H9 (cell line): ENCODE data around the gene MORC1. TPM values are rescaled to one million over a fixed set of nuclear protein-coding genes. Genes with fewer than 3 reads are reported as not detected.

Source experiments
- DNase-seq: peaks from one replicate; pipeline ENCODE4 v3.0.0-alpha.2; 2017
- H2AFZ ChIP-seq: one replicate; pipeline ENCODE4 v1.6.1; 2013; ENCODE audit warnings: mild to moderate bottlenecking, low read length, control low read depth, moderate library complexity
- H2AK5ac ChIP-seq: 2 replicates; pipeline ENCODE4 v1.6.1; 2013; ENCODE audit warnings: low read length, control low read depth, mixed read lengths; ENCODE audit not compliant: insufficient read length
- H2BK120ac ChIP-seq: one replicate; pipeline ENCODE4 v1.6.1; 2013; ENCODE audit warnings: low read depth, mild to moderate bottlenecking, low read length, control low read depth, inconsistent platforms; ENCODE audit not compliant: poor library complexity, severe bottlenecking
- H2BK12ac ChIP-seq: 2 replicates; pipeline ENCODE4 v1.6.1; 2013; ENCODE audit warnings: low read length, control low read depth, mixed read lengths, low read depth; ENCODE audit not compliant: insufficient read length
- H2BK15ac ChIP-seq: 2 replicates; pipeline ENCODE4 v1.6.1; 2013; ENCODE audit warnings: low read depth, low read length, control low read depth
- H2BK20ac ChIP-seq: one replicate; pipeline ENCODE4 v1.6.1; 2013; ENCODE audit warnings: low read depth, mild to moderate bottlenecking, low read length, control low read depth, inconsistent platforms; ENCODE audit not compliant: poor library complexity, severe bottlenecking
- H2BK5ac ChIP-seq: 2 replicates; pipeline ENCODE4 v1.6.1; 2013; ENCODE audit warnings: low read length, control low read depth, mixed read lengths; ENCODE audit not compliant: insufficient read length
- H3K14ac ChIP-seq: 2 replicates; pipeline ENCODE4 v1.6.1; 2013; ENCODE audit warnings: low read length, control low read depth; ENCODE audit not compliant: insufficient read depth
- H3K18ac ChIP-seq: 2 replicates; pipeline ENCODE4 v1.6.1; 2013; ENCODE audit warnings: low read depth, mild to moderate bottlenecking, mixed read lengths, low read length, control low read depth; ENCODE audit not compliant: insufficient read length
- H3K23ac ChIP-seq: 2 replicates; pipeline ENCODE4 v1.6.1; 2013; ENCODE audit warnings: low read length, control low read depth, mixed read lengths, low read depth; ENCODE audit not compliant: insufficient read length
- H3K23me2 ChIP-seq: 2 replicates; pipeline ENCODE4 v1.6.1; 2013; ENCODE audit warnings: low read depth, mild to moderate bottlenecking, mixed read lengths, low read length, control low read depth; ENCODE audit not compliant: insufficient read length, poor library complexity, severe bottlenecking
- H3K27ac ChIP-seq: 2 replicates; pipeline ENCODE4 v1.5.1; 2013; ENCODE audit warnings: low read length, control low read depth, mixed read lengths, low read depth; ENCODE audit not compliant: insufficient read length
- H3K27me3 ChIP-seq: 2 replicates; pipeline ENCODE4 v1.6.1; 2013; ENCODE audit warnings: low read length, control low read depth, inconsistent platforms; ENCODE audit not compliant: insufficient read depth
- H3K4ac ChIP-seq: 2 replicates; pipeline ENCODE4 v1.6.1; 2013; ENCODE audit warnings: low read depth, mild to moderate bottlenecking, control low read depth, inconsistent platforms, low read length, moderate library complexity
- H3K4me1 ChIP-seq: 2 replicates; pipeline ENCODE4 v1.6.1; 2013; ENCODE audit warnings: low read length, control low read depth, inconsistent platforms; ENCODE audit not compliant: insufficient read depth
- H3K4me2 ChIP-seq: 2 replicates; pipeline ENCODE4 v1.6.1; 2013; ENCODE audit warnings: low read length, control low read depth, mixed read lengths; ENCODE audit not compliant: insufficient read length, insufficient read depth
- H3K56ac ChIP-seq: 2 replicates; pipeline ENCODE4 v1.6.1; 2013; ENCODE audit warnings: low read depth, mild to moderate bottlenecking, mixed read lengths, low read length, control low read depth; ENCODE audit not compliant: insufficient read length
- H3K79me1 ChIP-seq: 2 replicates; pipeline ENCODE4 v1.6.1; 2013; ENCODE audit warnings: low read depth, mild to moderate bottlenecking, moderate library complexity, low read length, control low read depth, inconsistent platforms; ENCODE audit not compliant: insufficient read depth, poor library complexity, severe bottlenecking
- H3K79me2 ChIP-seq: 2 replicates; pipeline ENCODE4 v1.6.1; 2013; ENCODE audit warnings: low read length, control low read depth, inconsistent platforms; ENCODE audit not compliant: insufficient read depth
- H3K9ac ChIP-seq: 2 replicates; pipeline ENCODE4 v1.6.1; 2013; ENCODE audit warnings: low read length, control low read depth, mixed read lengths; ENCODE audit not compliant: insufficient read length; ENCODE audit errors: extremely low read depth
- H3K9me3 ChIP-seq: one replicate; pipeline ENCODE4 v1.6.1; 2013; ENCODE audit warnings: low read depth, low read length, inconsistent platforms; ENCODE audit not compliant: control insufficient read depth
- H3T11ph ChIP-seq: one replicate; pipeline ENCODE4 v1.6.1; 2013; ENCODE audit warnings: mild to moderate bottlenecking, low read length, control low read depth, inconsistent platforms
- H4K20me1 ChIP-seq: one replicate; pipeline ENCODE4 v1.6.1; 2013; ENCODE audit not compliant: control insufficient read depth, insufficient read length, insufficient read depth
- H4K5ac ChIP-seq: 2 replicates; pipeline ENCODE4 v1.6.1; 2013; ENCODE audit warnings: low read depth, mild to moderate bottlenecking, mixed read lengths, low read length, control low read depth; ENCODE audit not compliant: insufficient read length
- H4K8ac ChIP-seq: replicated peaks from 2 replicates; pipeline ENCODE4 v1.6.1; 2013; ENCODE audit warnings: low read length, control low read depth, mixed read lengths, low read depth; ENCODE audit not compliant: insufficient read length
- H4K91ac ChIP-seq: 2 replicates; pipeline ENCODE4 v1.6.1; 2013; ENCODE audit warnings: low read depth, mild to moderate bottlenecking, moderate library complexity, mixed read lengths, low read length, control low read depth; ENCODE audit not compliant: insufficient read length
- H3K27ac Mint-ChIP-seq, 3 experiments: 2 replicates in 2 of 3; 3 replicates in 1 of 3; pipeline ENCODE4 v1.8.0; 2020 to 2021; ENCODE audit warnings: mixed read lengths in 3 of 3, mild to moderate bottlenecking in 1 of 3, moderate library complexity in 1 of 3
- H3K27me3 Mint-ChIP-seq: 2 replicates; pipeline ENCODE4 v1.8.0; 2021; ENCODE audit warnings: low read depth, mild to moderate bottlenecking, moderate library complexity, mixed read lengths
- H3K36me3 Mint-ChIP-seq, 3 experiments: 2 replicates in 2 of 3; 3 replicates in 1 of 3; pipeline ENCODE4 v1.8.0; 2020 to 2021; ENCODE audit warnings: low read depth in 3 of 3, mixed read lengths in 3 of 3; ENCODE audit not compliant: insufficient read depth in 1 of 3
- H3K4me1 Mint-ChIP-seq, 2 experiments: 2 replicates each; pipeline ENCODE4 v1.8.0; 2020; ENCODE audit warnings: mixed read lengths in 2 of 2
- H3K4me3 Mint-ChIP-seq, 2 experiments: 2 replicates in 1 of 2; 3 replicates in 1 of 2; pipeline ENCODE4 v1.8.0; 2020 to 2021; ENCODE audit warnings: mild to moderate bottlenecking in 2 of 2, mixed read lengths in 2 of 2, moderate library complexity in 1 of 2
- H3K9me3 Mint-ChIP-seq, 2 experiments: 2 replicates in 1 of 2; 3 replicates in 1 of 2; pipeline ENCODE4 v1.8.0; 2020; ENCODE audit warnings: mild to moderate bottlenecking in 2 of 2, mixed read lengths in 2 of 2, moderate library complexity in 1 of 2
- CTCF ChIP-seq: fragments of 200-600 bp; sonication (generic); conservative IDR thresholded peaks from 3 replicates; pipeline ENCODE4 v1.8.0; 2021; ENCODE audit warnings: antibody characterized with exemption, mild to moderate bottlenecking
- WGBS: extraction: QIAGEN DNeasy Blood & Tissue Kit; methylation state at CpG from one replicate; pipeline ENCODE4 v1.1.7; 2013; ENCODE audit warnings: missing lambda C conversion rate, low lambda C conversion rate, mixed read lengths; ENCODE audit not compliant: insufficient read length; ENCODE audit errors: extremely low coverage; 5-methylcytosine and 5-hydroxymethylcytosine counted together
- total RNA-seq: library from RNA; stranded (reverse); gene quantifications from 2 replicates; pipeline ENCODE4 v1.2.1, GENCODE V29; 2021

MORC1 gene
- total RNA-seq, 1 experiment from 2014 or later: not detected

GRCh38 chr3:109070211-109070610 is 47.7 kb downstream of the MORC1 start:
- Histone ChIP-seq H3K56ac (no peak overlapping the region), H2BK20ac (no peak overlapping the region), H3K79me1 (no peaks in the 10 kb centered on the region), H3K4me1 (no peaks in the 10 kb centered on the region), H3T11ph (no peak overlapping the region), H3K9me3 (no peaks in the 10 kb centered on the region), H3K4ac (no peak overlapping the region), H3K14ac (no peak overlapping the region), H3K23me2 (no peaks in the 10 kb centered on the region), H2BK5ac (no peak overlapping the region), H2BK120ac (no peak overlapping the region), H3K18ac (no peak overlapping the region), H2BK12ac (no peak overlapping the region), H3K79me2 (no peaks in the 10 kb centered on the region), H4K5ac (no peak overlapping the region), H3K9ac (no peak overlapping the region), H3K4me2 (no peak overlapping the region), H3K27me3 (no peaks in the 10 kb centered on the region), H2AK5ac (no peak overlapping the region), H4K8ac (no peak overlapping the region), H2BK15ac (no peak overlapping the region), H2AFZ (no peak overlapping the region), H3K27ac (no peak overlapping the region), H4K91ac (no peak overlapping the region), H3K23ac (no peak overlapping the region), H4K20me1 (no peaks in the 10 kb centered on the region)
- Mint-ChIP-seq H3K27ac (no peak overlapping the region), H3K27me3 (no peaks in the 10 kb centered on the region), H3K36me3 (no peaks in the 10 kb centered on the region), H3K9me3 (no peaks in the 10 kb centered on the region), H3K4me3 (no peak overlapping the region), H3K4me1 (peaks cover 3 to 9% of the 10 kb centered on the region in 2 experiments; a peak in 3 of 4 replicates)
- TF ChIP-seq CTCF: no peak
- WGBS: no CpG with 5 or more reads among the region's 7 CpGs
- no peak for DNase-seq
